GM18868 (cell line): ENCODE data around the gene NRCAM.
"Not testable (repeated sequence)": the region's sequence is repeated elsewhere in the genome, so short reads cannot be mapped to it uniquely, and the experiment has no call there.

Experiments used
- ATAC-seq: cut with Tn5 transposase; IDR thresholded peaks from one replicate; pipeline ENCODE4 v1.9.1; 2021; ENCODE audit warnings: mild to moderate bottlenecking, moderate library complexity; ENCODE audit not compliant: unreplicated experiment

NRCAM gene

GRCh38 chr7:108348913-108349312 is 107.3 kb downstream of the NRCAM start:
- ATAC-seq: no peak

- ATAC-seq: no peak
Observed at GRCh38 chr7:108347616-108348015, 108.6 kb downstream of the NRCAM start.

GRCh38 chr7:108345710-108346336 is 110.4 kb downstream of the NRCAM start:
- no peak for ATAC-seq

GRCh38 chr7:108340856-108341411 is 115.3 kb downstream of the NRCAM start:
- no peak for ATAC-seq

- ATAC-seq: not testable (repeated sequence)
Observed at GRCh38 chr7:108340406-108340805, 115.8 kb downstream of the NRCAM start.

GRCh38 chr7:108335269-108335918 is 120.8 kb downstream of the NRCAM start:
- no peak for ATAC-seq

GRCh38 chr7:108332937-108333336 is 123.3 kb downstream of the NRCAM start:
- no peak for ATAC-seq

- no peak for ATAC-seq
Observed at GRCh38 chr7:108331971-108332370, 124.3 kb downstream of the NRCAM start.

- ATAC-seq: no peak
Observed at GRCh38 chr7:108330227-108330626, 126.0 kb downstream of the NRCAM start.

- no peak for ATAC-seq
Observed at GRCh38 chr7:108329514-108329913, 126.7 kb downstream of the NRCAM start.

GRCh38 chr7:108328174-108328651 is 128.0 kb downstream of the NRCAM start:
- peak; percentile 66 for ATAC-seq

- no peak for ATAC-seq
Observed at GRCh38 chr7:108327353-108327752, 128.9 kb downstream of the NRCAM start.

- ATAC-seq: no peak
Observed at GRCh38 chr7:108326938-108327337, 129.3 kb downstream of the NRCAM start.

GRCh38 chr7:108324053-108325038 is 131.9 kb downstream of the NRCAM start:
- ATAC-seq: no peak

GRCh38 chr7:108322925-108323832 is 133.1 kb downstream of the NRCAM start:
- ATAC-seq: no peak

- no peak for ATAC-seq
Observed at GRCh38 chr7:108322046-108322445, 134.2 kb downstream of the NRCAM start.

- no peak for ATAC-seq
Observed at GRCh38 chr7:108321359-108321758, 134.9 kb downstream of the NRCAM start.

- no peak for ATAC-seq
Observed at GRCh38 chr7:108316708-108317107, 139.5 kb downstream of the NRCAM start.

- no peak for ATAC-seq
Observed at GRCh38 chr7:108314551-108314950, 141.7 kb downstream of the NRCAM start.

- ATAC-seq: no peak
Observed at GRCh38 chr7:108314049-108314448, 142.2 kb downstream of the NRCAM start.
